Epithelial cell of esophagus (primary cell): Measurements from ENCODE around the gene AZU1.

Experiments used
- DNase-seq: peaks from one replicate; pipeline ENCODE4 v3.0.0; 2010; ENCODE audit warnings: low read depth
- H3K4me3 ChIP-seq: 2 replicates; pipeline ENCODE4 v1.5.1; 2011; ENCODE audit warnings: mild to moderate bottlenecking, low read length, control low read depth
- TF ChIP-seq, protein P1 (sequence below): IDR thresholded peaks from 2 replicates; pipeline ENCODE4 v1.5.1; 2011; ENCODE audit warnings: low read depth, mild to moderate bottlenecking, low read length, control low read depth, inconsistent platforms; ENCODE audit not compliant: insufficient read depth; ENCODE audit errors: missing control alignments

The AZU1 gene

DNA sequence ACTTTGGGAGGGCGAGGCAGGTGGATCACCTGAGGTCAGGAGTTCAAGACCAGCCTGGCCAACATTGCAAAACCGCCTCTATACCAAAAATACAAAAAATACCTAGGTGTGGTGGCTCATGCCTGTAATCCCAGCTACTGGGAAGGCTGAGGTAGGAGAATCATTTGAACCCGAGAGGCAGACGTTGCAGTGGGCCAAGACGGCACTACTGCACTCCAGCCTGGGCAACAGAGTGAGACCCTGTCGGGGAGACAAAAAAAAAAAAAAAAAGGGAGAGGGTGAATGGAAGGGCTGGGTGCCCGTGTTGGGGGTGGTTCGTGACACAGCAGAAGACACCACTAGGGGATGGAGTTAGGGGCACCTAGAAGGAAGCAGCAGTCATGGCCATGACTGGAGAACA is 42.7 kb downstream of the AZU1 start:
- DNase-seq: no peak
- no peak overlapping the region for H3K4me3 ChIP-seq
- TF ChIP-seq, protein P1, sequence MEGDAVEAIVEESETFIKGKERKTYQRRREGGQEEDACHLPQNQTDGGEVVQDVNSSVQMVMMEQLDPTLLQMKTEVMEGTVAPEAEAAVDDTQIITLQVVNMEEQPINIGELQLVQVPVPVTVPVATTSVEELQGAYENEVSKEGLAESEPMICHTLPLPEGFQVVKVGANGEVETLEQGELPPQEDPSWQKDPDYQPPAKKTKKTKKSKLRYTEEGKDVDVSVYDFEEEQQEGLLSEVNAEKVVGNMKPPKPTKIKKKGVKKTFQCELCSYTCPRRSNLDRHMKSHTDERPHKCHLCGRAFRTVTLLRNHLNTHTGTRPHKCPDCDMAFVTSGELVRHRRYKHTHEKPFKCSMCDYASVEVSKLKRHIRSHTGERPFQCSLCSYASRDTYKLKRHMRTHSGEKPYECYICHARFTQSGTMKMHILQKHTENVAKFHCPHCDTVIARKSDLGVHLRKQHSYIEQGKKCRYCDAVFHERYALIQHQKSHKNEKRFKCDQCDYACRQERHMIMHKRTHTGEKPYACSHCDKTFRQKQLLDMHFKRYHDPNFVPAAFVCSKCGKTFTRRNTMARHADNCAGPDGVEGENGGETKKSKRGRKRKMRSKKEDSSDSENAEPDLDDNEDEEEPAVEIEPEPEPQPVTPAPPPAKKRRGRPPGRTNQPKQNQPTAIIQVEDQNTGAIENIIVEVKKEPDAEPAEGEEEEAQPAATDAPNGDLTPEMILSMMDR: no peak

DNA sequence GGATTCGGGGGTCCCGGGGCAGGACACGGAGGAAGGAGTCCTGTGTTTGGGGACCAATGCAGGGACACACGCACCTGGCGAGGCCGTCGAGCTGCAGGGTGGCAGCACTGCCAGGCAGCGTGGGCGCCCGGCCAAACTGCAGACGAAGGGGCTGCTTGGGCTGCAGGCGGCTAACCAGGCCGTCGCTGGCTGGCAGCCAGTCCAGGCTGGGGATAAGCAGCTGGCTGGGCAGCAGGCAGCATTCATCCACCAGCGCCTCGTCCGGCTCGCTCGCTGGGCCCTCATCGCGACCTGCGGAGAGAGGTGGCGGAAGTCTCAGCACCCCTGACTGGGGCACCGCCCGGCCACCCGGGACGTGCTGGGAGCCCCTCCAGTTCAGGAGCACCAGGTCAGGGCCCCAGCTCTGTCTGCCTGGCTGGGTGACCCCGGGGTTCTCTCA is 43.3 kb downstream of the AZU1 start:
- no peak overlapping the region for H3K4me3 ChIP-seq
- DNase-seq: no peak

DNA sequence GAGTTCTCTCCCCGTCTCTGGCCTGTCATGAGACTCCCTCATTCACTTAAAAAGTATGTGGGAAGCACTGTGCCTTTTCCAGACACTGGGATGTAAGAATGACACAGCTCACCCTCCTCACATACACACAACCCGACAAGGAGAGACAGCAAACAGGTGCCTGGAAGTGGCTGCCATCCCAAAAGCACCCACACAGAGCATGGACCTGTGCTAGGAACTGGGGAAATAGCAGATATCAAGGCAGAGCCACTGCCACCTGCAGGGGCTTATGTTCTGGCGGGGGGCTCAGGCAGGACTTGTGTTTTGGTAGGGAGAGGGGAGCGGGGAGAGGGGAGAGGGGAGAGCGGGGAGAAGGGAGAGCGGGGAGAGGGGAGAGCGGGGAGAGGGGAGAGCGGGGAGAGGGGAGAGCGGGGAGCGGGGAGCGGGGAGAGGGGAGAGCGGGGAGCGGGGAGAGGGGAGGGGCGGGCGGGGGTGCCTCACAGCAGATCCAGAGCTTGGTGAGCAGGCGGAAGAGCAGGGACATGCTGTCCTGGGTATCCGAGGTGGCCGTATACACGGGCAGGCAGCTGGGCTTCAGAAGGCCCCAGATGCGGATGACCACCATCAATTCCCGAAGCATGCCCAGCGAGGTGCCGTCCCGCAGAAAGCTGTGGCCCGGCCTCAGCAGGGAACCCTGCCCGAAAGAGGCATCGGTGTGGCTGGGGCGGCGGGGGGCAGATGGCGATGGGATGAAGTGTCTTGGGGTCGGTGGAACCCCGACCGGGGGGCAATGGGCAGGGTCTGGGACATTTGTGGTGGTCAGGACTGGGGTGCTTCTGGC is 44.0 kb downstream of the AZU1 start:
- TF ChIP-seq, protein P1: no peak
- DNase-seq: no peak
- H3K4me3 ChIP-seq: no peak overlapping the region

More for the DNA sequence above, 43.3 kb downstream of the AZU1 start:
- TF ChIP-seq, protein P1: no peak

DNA sequence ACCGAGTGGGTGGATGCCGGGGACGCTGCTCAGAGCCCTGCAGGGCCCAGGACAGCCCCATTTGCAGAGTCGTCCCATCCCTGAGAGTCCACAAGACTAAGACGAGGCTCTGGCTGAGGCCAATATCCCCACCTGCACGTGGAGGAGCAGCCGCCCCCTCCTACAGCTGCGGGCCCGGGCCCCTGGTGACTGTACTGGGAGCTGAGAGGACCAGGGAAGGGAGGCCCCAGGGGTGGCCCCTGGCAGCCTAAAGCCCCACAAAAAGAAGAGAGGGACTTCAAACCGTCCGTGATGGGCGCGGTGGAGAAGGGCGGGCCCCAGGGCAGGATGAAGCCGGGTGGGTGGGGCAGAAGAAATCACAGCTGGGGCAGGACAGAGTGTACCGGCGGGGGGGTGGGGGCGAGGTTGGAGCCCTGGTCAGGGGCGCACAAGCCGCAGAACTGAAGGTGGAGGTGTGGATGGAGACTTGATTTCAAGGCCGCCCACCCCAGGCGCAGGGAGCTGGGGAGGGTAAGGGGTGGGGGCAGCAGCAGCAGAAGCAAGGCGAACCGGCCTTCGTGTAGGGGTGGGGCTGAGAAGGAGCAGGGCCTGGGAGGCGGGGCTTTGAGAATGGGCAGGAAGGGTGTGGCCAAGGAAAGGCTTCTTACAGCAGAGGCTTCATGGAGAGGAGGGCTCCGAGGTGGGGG is 44.8 kb downstream of the AZU1 start:
- no peak overlapping the region for H3K4me3 ChIP-seq
- DNase-seq: peak; percentile 75
- TF ChIP-seq, protein P1: no peak

DNA sequence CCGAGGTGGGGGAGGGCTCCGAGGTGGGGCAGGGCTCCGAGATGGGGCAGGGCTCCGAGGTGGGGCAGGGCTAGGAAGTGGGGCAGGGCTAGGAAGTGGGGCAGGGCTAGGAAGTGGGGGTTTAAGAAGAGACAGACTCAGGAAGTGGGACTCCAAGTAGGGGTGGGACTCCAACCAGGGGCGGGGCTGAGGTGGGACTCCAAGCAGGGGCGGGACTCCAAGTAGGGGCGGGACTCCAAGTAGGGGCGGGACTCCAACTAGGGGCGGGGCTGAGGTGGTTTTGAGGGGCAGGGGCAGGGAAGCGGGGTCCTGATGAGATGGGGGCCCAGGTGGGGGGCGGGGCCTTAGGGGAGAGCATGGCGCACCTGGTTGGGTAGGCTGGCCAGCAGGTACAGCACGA is 45.4 kb downstream of the AZU1 start:
- no peak overlapping the region for H3K4me3 ChIP-seq

DNA sequence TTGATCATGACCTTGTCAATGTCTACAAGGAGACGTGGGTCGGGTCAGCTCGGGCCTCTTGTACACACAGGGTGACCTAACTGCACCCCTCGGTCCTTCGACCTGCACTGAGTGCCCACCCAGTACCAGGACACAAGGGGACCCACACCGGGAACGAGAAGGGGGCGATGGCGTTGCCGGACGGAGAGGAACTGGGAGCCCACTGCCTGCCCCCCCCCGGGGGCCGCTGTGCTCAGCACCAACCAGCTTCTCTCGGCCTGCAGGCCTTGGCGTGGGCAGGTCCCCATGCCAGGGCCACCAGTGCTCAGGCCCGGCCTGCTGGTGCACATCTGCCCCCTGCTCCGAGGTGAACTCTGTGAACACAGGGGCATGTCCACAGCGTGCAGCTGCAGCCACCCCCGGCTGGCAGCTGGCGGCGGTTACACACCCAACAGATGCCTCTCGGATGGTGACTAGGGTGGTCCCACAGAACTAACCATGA is 46.0 kb downstream of the AZU1 start:
- TF ChIP-seq, protein P1: no peak
- DNase-seq: no peak
- H3K4me3 ChIP-seq: no peak overlapping the region

More for the DNA sequence above, 45.4 kb downstream of the AZU1 start:
- TF ChIP-seq, protein P1: no peak
- peak; percentile 43 for DNase-seq
